Common myeloid progenitor, CD34-positive (primary cell): ENCODE results near the gene MRPL47.

Source experiments
- CTCF ChIA-PET: fragments of 350-600 bp; sonication (Branson Sonifier 250); formaldehyde crosslinking; loops from one replicate; lab custom pipeline; 2021; ENCODE audit warnings: antibody characterized with exemption; lab: Charles Lee
- POLR2A ChIA-PET: fragments of 350-600 bp; sonication (Branson Sonifier 250); formaldehyde crosslinking; loops from one replicate; lab custom pipeline; 2021; ENCODE audit warnings: antibody characterized with exemption; lab: Charles Lee
- DNase-seq, 3 donors: peaks; one replicate each; pipeline versions ENCODE4 v3.0.0 to v3.0.0-alpha.2; 2013
- H3K27ac ChIP-seq, 2 experiments: 1 replicate in 1 of 2; 2 replicates in 1 of 2; pipeline ENCODE4 v1.7.0; 2013; ENCODE audit warnings: inconsistent platforms in 2 of 2, low read length in 2 of 2, mild to moderate bottlenecking in 2 of 2, low read depth in 1 of 2, moderate library complexity in 1 of 2; ENCODE audit not compliant: severe bottlenecking in 2 of 2, insufficient read depth in 1 of 2, poor library complexity in 1 of 2
- H3K27me3 ChIP-seq, 5 experiments: replicated peaks in 2 of 5; 1 replicate in 3 of 5; 2 replicates in 2 of 5; pipeline versions ENCODE4 v1.6.1 to v1.7.0; 2013; ENCODE audit warnings: low read length in 4 of 5, mild to moderate bottlenecking in 2 of 5, moderate library complexity in 2 of 5, inconsistent platforms in 1 of 5; ENCODE audit not compliant: insufficient read depth in 5 of 5, control insufficient read depth in 4 of 5
- H3K36me3 ChIP-seq, 4 experiments: 1 replicate in 2 of 4; 2 replicates in 2 of 4; pipeline versions ENCODE4 v1.6.1 to v1.7.0; 2013; ENCODE audit warnings: low read length in 3 of 4, control low read depth in 1 of 4, mild to moderate bottlenecking in 1 of 4; ENCODE audit not compliant: control insufficient read depth in 4 of 4, insufficient read depth in 4 of 4
- H3K4me1 ChIP-seq, 4 experiments: 1 replicate in 3 of 4; 2 replicates in 1 of 4; pipeline versions ENCODE4 v1.6.1 to v1.7.1; 2013; ENCODE audit warnings: low read length in 3 of 4, mild to moderate bottlenecking in 3 of 4, control low read depth in 1 of 4, inconsistent platforms in 1 of 4, moderate library complexity in 1 of 4; ENCODE audit not compliant: control insufficient read depth in 4 of 4, insufficient read depth in 4 of 4; ENCODE audit errors: control extremely low read depth in 1 of 4
- H3K4me3 ChIP-seq, 7 experiments: 1 replicate in 4 of 7; 2 replicates in 3 of 7; pipeline versions ENCODE4 v1.5.1 to v1.7.0; 2013; ENCODE audit warnings: mild to moderate bottlenecking in 7 of 7, low read length in 6 of 7, moderate library complexity in 6 of 7, inconsistent platforms in 2 of 7, low read depth in 2 of 7, control low read depth in 1 of 7; ENCODE audit not compliant: insufficient read depth in 4 of 7, control insufficient read depth in 1 of 7; ENCODE audit errors: extremely low read depth in 1 of 7
- H3K9me3 ChIP-seq, 5 experiments: 1 replicate in 4 of 5; 2 replicates in 1 of 5; pipeline versions ENCODE4 v1.6.1 to v1.7.1; 2013; ENCODE audit warnings: low read length in 4 of 5, mild to moderate bottlenecking in 2 of 5, inconsistent platforms in 1 of 5, low read depth in 1 of 5, moderate library complexity in 1 of 5; ENCODE audit not compliant: control insufficient read depth in 4 of 5, insufficient read depth in 2 of 5; ENCODE audit errors: control extremely low read depth in 1 of 5
- WGBS: methylation state at CpG from one replicate; pipeline ENCODE4 v1.1.5; 2013; ENCODE audit not compliant: insufficient coverage; 5-methylcytosine and 5-hydroxymethylcytosine counted together

MRPL47 gene

DNA sequence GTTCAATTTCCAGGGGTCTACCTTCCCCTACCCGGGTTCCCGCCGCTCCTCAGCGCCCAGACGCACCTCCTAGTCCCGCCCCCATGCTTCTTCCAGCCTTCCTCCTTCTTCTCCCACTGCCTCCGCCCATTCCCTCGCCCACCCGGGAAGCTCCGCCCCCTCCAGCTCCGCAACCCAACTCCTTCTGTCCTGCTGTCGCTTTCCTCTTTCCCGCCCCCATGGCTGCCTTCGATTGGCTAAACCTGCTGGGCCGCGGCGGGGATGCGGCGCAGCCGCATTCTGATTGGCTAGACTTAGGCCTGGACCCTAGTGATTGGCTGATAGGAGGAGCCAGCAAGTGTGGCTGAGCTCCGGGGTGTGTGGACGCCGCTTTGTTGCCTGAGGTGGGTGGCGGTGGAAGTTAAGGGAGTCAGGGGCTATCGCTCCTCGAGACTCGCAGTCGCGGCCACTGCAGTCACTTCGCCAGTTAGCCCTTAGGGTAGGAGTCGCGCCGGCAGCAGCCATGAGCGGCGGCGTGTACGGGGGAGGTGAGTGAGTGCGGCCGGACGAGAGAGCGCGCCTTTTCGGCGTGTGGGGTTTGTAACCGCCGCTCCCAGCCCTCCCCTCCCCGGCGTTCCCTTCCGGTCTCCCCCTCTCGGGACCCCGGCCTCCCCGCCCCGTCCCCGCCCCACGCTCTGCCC is 41.7 kb downstream of the MRPL47 start, which contains the start of gene ACTL6A:
Gene ACTL6A, plus strand, starts transcription at position 336 of the 680 bp plus-strand sequence. Its CDS starts 167 bp downstream, at position 503.
- Histone ChIP-seq H3K36me3 (no peaks in the 10 kb centered on the region), H3K4me1 (peaks cover 0 to 29% (median 12%) of the 10 kb centered on the region in 4 experiments), H3K27me3 (no peaks in the 10 kb centered on the region), H3K4me3 (peak within 1 kb of the TSS; percentile 65 to 99 (median 91)), H3K27ac (peak within 1 kb of the TSS; percentile 46 to 79), H3K9me3 (no peaks in the 10 kb centered on the region)
- WGBS, result 0% methylated on average over 39 of the region's 55 CpGs
- POLR2A ChIA-PET, result interaction anchor here (0.6 to 1.1 kb wide), 3 partner anchors 104 to 1389 kb away, joined by 3 read pairs; no protein-coding TSS in a partner anchor
- peak; percentile 99 for DNase-seq
- CTCF ChIA-PET, result interaction anchor here (0.5 to 4.0 kb wide), 9 partner anchors 9 to 175 kb away, joined by 3 to 37 read pairs (median 4); partner anchors contain the start of gene GNB4

DNA sequence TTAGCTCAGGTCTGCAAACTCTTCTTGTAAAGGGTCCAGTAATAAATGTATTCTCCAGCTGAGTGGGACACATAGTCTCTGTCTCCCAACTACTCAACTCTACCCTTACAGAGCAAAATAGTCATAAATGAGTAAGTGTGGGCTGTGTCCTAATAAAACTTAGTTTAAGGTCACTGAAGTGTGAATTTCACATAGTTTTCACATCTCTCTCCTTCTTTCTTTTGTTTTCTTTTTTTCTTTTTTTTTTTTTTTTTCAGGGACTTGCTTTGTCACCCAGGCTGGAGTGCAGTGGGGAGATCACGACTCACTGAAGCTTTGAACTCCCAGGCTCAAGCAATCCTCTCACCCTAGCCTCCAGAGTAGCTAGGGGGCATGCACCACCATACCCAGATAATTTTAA is 43.6 kb downstream of the MRPL47 start:
- H3K9me3 ChIP-seq, result no peaks in the 10 kb centered on the region
- no peaks in the 10 kb centered on the region for H3K36me3 ChIP-seq
- ChIA-PET POLR2A (interaction anchor here (0.6 kb wide), 1 partner anchor 136 kb away, joined by 3 read pairs; no protein-coding TSS in a partner anchor), CTCF (interaction anchor here (1.0 to 4.0 kb wide), 9 partner anchors 9 to 171 kb away, joined by 3 to 37 read pairs (median 4); no protein-coding TSS in a partner anchor)
- H3K4me3 ChIP-seq, result no peak overlapping the region
- H3K27me3 ChIP-seq, result no peaks in the 10 kb centered on the region
- peaks cover 0 to 29% (median 12%) of the 10 kb centered on the region in 4 experiments for H3K4me1 ChIP-seq
- WGBS, result no CpG with 5 or more reads among the region's 1 CpG
- DNase-seq, result no peak
- no peak overlapping the region for H3K27ac ChIP-seq

DNA sequence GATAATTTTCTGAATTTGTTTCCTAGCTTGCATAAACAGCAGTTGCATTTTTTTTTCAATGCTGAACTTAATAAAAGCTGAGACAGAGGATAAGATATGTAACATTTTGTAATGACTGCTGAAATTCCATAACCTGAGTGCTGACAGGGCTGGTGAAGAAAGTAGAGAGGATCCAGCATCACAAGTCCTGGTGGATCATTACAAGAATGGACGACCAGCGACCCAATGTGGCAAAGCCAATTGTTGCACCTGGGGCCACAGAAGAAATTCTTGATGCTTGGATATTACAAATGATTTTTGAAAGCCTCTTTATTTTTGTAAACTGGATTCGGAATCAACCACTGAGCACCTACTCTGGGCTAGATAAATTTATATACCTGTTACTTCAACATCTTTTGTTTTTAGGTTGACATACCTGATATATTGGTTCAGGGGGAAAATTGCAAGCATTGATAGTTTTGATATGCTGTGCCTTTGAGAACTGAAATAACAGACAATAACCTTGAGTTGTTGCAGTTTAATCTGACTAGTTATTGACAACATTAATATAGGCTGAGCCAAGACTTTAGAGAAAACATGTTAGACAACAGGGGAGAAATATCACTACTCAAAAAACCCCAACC is 45.6 kb downstream of the MRPL47 start:
- WGBS, result 0% methylated on average over 1 of the region's 3 CpGs
- peaks cover 0 to 13% (median 4%) of the 10 kb centered on the region in 4 experiments for H3K4me1 ChIP-seq
- no peak overlapping the region for H3K4me3 ChIP-seq
- H3K9me3 ChIP-seq, result no peaks in the 10 kb centered on the region
- no peaks in the 10 kb centered on the region for H3K27me3 ChIP-seq
- no peak overlapping the region for H3K27ac ChIP-seq
- DNase-seq, result peak; percentile 75 to 86 (median 80)
- POLR2A ChIA-PET, result interaction anchor here (0.9 kb wide), 1 partner anchor 10 kb away, joined by 3 read pairs; no protein-coding TSS in a partner anchor
- CTCF ChIA-PET, result interaction anchor here (0.8 to 2.8 kb wide), 14 partner anchors 12 to 148 kb away, joined by 3 to 21 read pairs (median 6); no protein-coding TSS in a partner anchor
- no peaks in the 10 kb centered on the region for H3K36me3 ChIP-seq

DNA sequence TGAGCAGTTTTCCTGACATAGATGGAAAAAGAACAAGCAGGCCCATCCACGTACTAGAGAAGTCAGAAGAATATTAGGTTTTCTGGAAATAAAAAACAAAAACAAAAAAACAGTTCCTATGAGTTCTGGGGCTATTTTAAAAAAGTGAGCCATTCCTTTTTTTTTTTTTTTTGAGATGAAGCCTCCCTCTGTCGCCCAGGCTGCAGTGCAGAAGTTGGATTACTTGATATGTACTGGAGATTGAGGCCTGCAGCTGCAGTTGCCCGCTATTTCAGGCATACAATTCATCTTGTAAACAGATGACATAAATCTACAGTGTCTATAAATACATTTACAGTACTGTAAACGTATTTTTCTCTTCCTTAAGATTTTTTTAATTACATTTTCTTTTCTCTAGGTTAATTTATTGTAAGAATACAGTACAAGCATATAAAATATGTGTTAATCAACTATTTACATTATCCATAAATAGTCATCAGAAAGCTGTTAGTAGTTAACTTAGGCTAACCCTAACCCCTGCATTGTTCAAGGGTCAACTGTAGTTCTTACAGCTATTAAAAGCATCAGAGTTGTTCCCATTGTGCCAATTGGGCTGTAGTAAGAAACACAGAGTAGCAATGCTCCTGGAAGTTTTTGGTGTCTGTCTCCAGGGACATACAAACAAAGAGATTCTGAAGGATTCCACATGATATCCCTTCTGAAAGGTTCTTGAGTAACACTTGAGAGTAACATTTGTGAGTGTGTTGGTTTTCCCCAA is 52.9 kb downstream of the MRPL47 start:
- POLR2A ChIA-PET, result interaction anchor here (0.5 to 0.6 kb wide), 2 partner anchors 112 to 201 kb away, joined by 4 to 6 read pairs; no protein-coding TSS in a partner anchor
- CTCF ChIA-PET, result interaction anchor here (0.6 to 1.3 kb wide), 2 partner anchors 10 to 105 kb away, joined by 3 to 5 read pairs; no protein-coding TSS in a partner anchor
- no CpG with 5 or more reads among the region's 4 CpGs for WGBS
- no peaks in the 10 kb centered on the region for H3K27me3 ChIP-seq
- no peak overlapping the region for H3K4me3 ChIP-seq
- no peaks in the 10 kb centered on the region for H3K36me3 ChIP-seq
- H3K4me1 ChIP-seq, result peaks cover 0 to 5% (median 0%) of the 10 kb centered on the region in 4 experiments
- no peaks in the 10 kb centered on the region for H3K9me3 ChIP-seq
- no peak overlapping the region for H3K27ac ChIP-seq
- no peak for DNase-seq

DNA sequence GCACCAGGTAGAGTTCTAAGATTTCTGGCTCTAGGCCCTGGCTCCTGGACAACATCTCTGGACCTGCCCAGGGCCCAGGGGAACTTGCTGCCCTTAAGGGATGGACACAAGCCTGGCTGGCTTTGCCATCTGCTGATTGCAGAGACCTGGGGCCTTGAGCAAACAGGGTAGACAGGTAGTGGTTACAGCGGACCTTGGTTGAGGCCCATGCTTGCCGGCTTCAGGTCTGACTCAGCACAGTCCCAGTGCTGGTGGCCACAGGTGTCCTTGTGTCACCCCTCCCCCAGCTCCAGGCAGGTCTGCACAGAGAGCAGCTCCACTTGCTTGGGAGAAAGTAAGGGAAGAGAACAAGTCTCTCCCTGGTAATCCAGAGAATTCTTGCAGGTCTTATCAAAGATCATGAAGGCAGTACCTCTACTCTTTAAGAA is 57.6 kb downstream of the MRPL47 start:
- no peaks in the 10 kb centered on the region for H3K27me3 ChIP-seq
- DNase-seq, result no peak
- H3K9me3 ChIP-seq, result no peaks in the 10 kb centered on the region
- 64% methylated on average over 2 of the region's 2 CpGs for WGBS
- ChIA-PET POLR2A (no interaction called here), CTCF (interaction anchor here (0.9 kb wide), 1 partner anchor 11 kb away, joined by 3 read pairs; no protein-coding TSS in a partner anchor)
- H3K4me1 ChIP-seq, result peaks cover 0 to 7% (median 0%) of the 10 kb centered on the region in 4 experiments
- H3K36me3 ChIP-seq, result no peaks in the 10 kb centered on the region
- no peak overlapping the region for H3K4me3 ChIP-seq
- no peak overlapping the region for H3K27ac ChIP-seq

DNA sequence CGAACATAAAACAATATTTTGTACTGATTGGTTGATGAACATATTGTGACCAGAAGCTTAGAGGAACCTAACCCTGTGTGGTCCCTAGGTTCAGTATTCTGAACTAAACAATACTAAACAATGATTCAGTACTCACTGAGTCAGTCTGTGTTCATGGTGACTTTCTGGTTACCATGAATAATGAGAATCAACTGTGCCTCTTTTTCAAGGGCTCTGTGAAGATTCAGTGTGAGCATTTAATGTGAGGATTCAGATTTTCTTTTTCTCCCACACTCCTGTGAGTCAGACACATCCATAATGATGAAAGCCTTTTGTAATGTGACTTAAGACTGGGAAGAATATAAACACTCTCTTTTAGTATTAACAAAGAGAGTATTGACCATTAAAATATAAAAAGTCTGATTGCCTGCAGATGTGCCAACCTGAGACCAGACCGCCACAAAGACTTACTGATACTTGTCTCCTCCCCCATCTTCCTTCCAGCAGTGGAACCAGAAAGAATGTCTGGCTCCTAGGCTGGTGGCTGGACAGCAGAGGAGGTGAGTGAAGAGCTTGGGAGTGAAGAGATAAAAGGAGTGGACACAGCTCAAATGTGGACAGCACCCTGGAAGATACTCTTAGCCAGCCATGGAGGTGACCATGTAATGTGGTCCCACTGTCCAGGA is 59.3 kb downstream of the MRPL47 start:
- H3K9me3 ChIP-seq, result no peaks in the 10 kb centered on the region
- CTCF ChIA-PET, result interaction anchor here (0.8 to 2.1 kb wide), 2 partner anchors 11 to 12 kb away, joined by 3 to 7 read pairs; no protein-coding TSS in a partner anchor
- H3K27ac ChIP-seq, result no peak overlapping the region
- no peak overlapping the region for H3K4me3 ChIP-seq
- POLR2A ChIA-PET, result no interaction called here
- no peaks in the 10 kb centered on the region for H3K36me3 ChIP-seq
- WGBS, result no CpG with 5 or more reads among the region's 2 CpGs
- no peak for DNase-seq
- peaks cover 0 to 7% (median 0%) of the 10 kb centered on the region in 4 experiments for H3K4me1 ChIP-seq
- no peaks in the 10 kb centered on the region for H3K27me3 ChIP-seq
